Measurements from ENCODE around the gene BLACAT1. TPM values are rescaled to one million over a fixed set of nuclear protein-coding genes. Genes with fewer than 3 reads are reported as not detected.

Gene BLACAT1
- polyA plus RNA-seq, 1 donor from 2014 or later = 6.0 TPM

- no peaks in the 10 kb centered on the region for H3K9me3 ChIP-seq (ENCODE audit: low read length)
Observed at GRCh38 chr1:205438213-205439158, 17.4 kb downstream of the BLACAT1 start.

GRCh38 chr1:205437570-205437969, 18.3 kb downstream of the BLACAT1 start:
- TF ChIP-seq TAF1 (IDR thresholded peaks at IDR 0.05; ENCODE audit: low read depth) (no peak), MXI1 (conservative IDR thresholded peaks at IDR 0.05; ENCODE audit: poor library complexity, severe bottlenecking) (no peak), RAD21 (conservative IDR thresholded peaks at IDR 0.05) (no peak), CTCF (IDR thresholded peaks at IDR 0.05; ENCODE audit: poor library complexity, severe bottlenecking) (no peak), SMC3 (conservative IDR thresholded peaks at IDR 0.05; ENCODE audit: poor library complexity) (no peak), POLR2AphosphoS5 (IDR thresholded peaks at IDR 0.05) (no peak), EZH2 (IDR thresholded peaks at IDR 0.05; ENCODE audit: borderline replicate concordance, insufficient read depth, low read length, poor library complexity, severe bottlenecking) (no peak), EP300 (conservative IDR thresholded peaks at IDR 0.05; ENCODE audit: poor library complexity, severe bottlenecking) (no peak), REST (IDR thresholded peaks at IDR 0.05; ENCODE audit: borderline replicate concordance) (no peak)
- no peak overlapping the region for H2AFZ ChIP-seq (ENCODE audit: low read depth, low read length)
- no peaks in the 10 kb centered on the region for H4K20me1 ChIP-seq (ENCODE audit: insufficient read depth)
- H3K36me3 ChIP-seq (ENCODE audit: insufficient read depth, low read length) = no peaks in the 10 kb centered on the region
- H3K9me2 ChIP-seq (ENCODE audit: insufficient read depth, low read length) = no peaks in the 10 kb centered on the region
- no peaks in the 10 kb centered on the region for H3K79me2 ChIP-seq (replicated peaks; ENCODE audit: insufficient read depth, low read length)
- no peak overlapping the region for H3K9ac ChIP-seq (ENCODE audit: low read length)
- H3K4me3 ChIP-seq (ENCODE audit: low read length) = no peak overlapping the region
- no peaks in the 10 kb centered on the region for H3K27me3 ChIP-seq (ENCODE audit: insufficient read depth, low read depth, low read length)
- no peaks in the 10 kb centered on the region for H3K9me3 ChIP-seq (ENCODE audit: low read length)
- H3F3A ChIP-seq (ENCODE audit: insufficient read depth, low read length, poor library complexity, severe bottlenecking) = peaks cover 4% of the 10 kb centered on the region
- no peak overlapping the region for H3K4me2 ChIP-seq (ENCODE audit: low read length)
- no peak overlapping the region for H3K27ac ChIP-seq (ENCODE audit: low read length)

More at GRCh38 chr1:205438213-205439158, 17.4 kb downstream of the BLACAT1 start:
- no peaks in the 10 kb centered on the region for H4K20me1 ChIP-seq (ENCODE audit: insufficient read depth)
- no peak overlapping the region for H3K4me3 ChIP-seq (ENCODE audit: low read length)
- H3K9ac ChIP-seq (ENCODE audit: low read length) = no peak overlapping the region
- no peaks in the 10 kb centered on the region for H3K36me3 ChIP-seq (ENCODE audit: insufficient read depth, low read length)
- H3K79me2 ChIP-seq (replicated peaks; ENCODE audit: insufficient read depth, low read length) = no peaks in the 10 kb centered on the region
- H2AFZ ChIP-seq (ENCODE audit: low read depth, low read length) = no peak overlapping the region
- H3K4me2 ChIP-seq (ENCODE audit: low read length) = no peak overlapping the region
- H3K27ac ChIP-seq (ENCODE audit: low read length) = no peak overlapping the region
- H3K27me3 ChIP-seq (ENCODE audit: insufficient read depth, low read depth, low read length) = no peaks in the 10 kb centered on the region
- H3K9me2 ChIP-seq (ENCODE audit: insufficient read depth, low read length) = no peaks in the 10 kb centered on the region
- H3F3A ChIP-seq (ENCODE audit: insufficient read depth, low read length, poor library complexity, severe bottlenecking) = peaks cover 4% of the 10 kb centered on the region
- TF ChIP-seq TAF1 (IDR thresholded peaks at IDR 0.05; ENCODE audit: low read depth) (no peak), POLR2AphosphoS5 (IDR thresholded peaks at IDR 0.05) (no peak), EZH2 (IDR thresholded peaks at IDR 0.05; ENCODE audit: borderline replicate concordance, insufficient read depth, low read length, poor library complexity, severe bottlenecking) (no peak), REST (IDR thresholded peaks at IDR 0.05; ENCODE audit: borderline replicate concordance) (no peak), EP300 (conservative IDR thresholded peaks at IDR 0.05; ENCODE audit: poor library complexity, severe bottlenecking) (no peak)
